ENCODE results near the gene RAB1B. TPM values are rescaled to one million over a fixed set of nuclear protein-coding genes. Genes with fewer than 3 reads are reported as not detected.
A peak's percentile ranks its signal among the peaks of the same experiment; 100 is the strongest.

RAB1B gene
- total RNA-seq, 2 donors from 2014 or later: 122 to 126 TPM

DNA sequence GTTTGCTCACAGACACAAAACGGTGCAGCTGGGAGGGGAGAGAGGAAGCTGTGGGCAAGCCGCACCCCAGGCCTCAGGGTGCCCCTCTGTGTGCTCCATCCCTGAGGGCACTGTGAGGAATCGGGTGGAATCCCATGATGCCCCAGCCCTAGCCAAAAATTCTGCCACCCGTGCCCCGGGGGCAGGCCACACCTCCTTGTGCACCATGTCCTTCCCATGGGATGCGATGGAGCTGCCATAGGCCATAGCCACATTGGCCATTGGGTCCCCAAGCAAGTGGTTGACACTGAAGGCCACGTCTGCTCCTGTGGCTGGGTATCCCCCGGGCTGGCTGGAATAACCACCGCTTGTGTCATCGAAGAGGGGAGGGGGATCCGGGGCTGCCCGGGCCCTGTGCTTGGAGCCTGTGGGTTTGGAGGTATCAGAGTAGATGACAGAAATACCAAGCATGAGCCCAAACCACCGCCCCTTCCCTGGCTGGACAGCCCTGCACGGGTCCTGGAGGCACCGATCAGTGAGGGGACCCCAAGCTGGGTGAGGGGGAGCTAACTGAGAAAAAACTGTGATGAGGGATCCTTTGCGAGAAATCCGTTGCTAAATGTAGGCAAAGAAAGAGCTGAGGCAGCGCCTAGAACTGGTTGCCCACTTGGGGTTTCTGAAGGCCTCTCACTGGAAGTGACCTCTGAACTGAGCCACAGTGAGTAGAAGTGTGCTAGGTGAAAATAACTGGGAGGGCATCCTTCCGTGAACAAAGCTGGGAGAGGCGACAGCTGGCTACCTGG, 19.6 kb downstream of the RAB1B start:
- Mint-ChIP-seq H3K9me3 (no peaks in the 10 kb centered on the region), H3K4me1 (peaks cover 6% of the 10 kb centered on the region), H3K27me3 (ENCODE audit: insufficient read depth) (peaks cover 33% of the 10 kb centered on the region), H3K36me3 (ENCODE audit: low read depth) (peaks cover 6% of the 10 kb centered on the region), H3K27ac (peak overlapping the region; percentile 88), H3K4me3 (peak overlapping the region; percentile 75)
- no peak for DNase-seq
- peaks cover 26% of the 10 kb centered on the region for H3K36me3 ChIP-seq (ENCODE audit: control insufficient read depth, insufficient read depth, low read length)
- no peaks in the 10 kb centered on the region for H3K4me1 ChIP-seq (ENCODE audit: control insufficient read depth, insufficient read depth, low read length)
- WGBS, 2 experiments (ENCODE audit: insufficient coverage in 1 of 2, insufficient read length in 1 of 2): 52 to 60% methylated on average over 13 to 20 of the region's 20 CpGs
- H3K27me3 ChIP-seq (ENCODE audit: control insufficient read depth, insufficient read depth, low read length, poor library complexity, severe bottlenecking): peaks cover 33% of the 10 kb centered on the region
- H3K9ac ChIP-seq (ENCODE audit: extremely low read depth, low read length, poor library complexity, severe bottlenecking): peak overlapping the region; percentile 91
- H3K27ac ChIP-seq (ENCODE audit: low read depth, low read length): peak overlapping the region; percentile 83
- peak overlapping the region; percentile 97 for H3K4me3 ChIP-seq (ENCODE audit: low read length)
- no peaks in the 10 kb centered on the region for H3K9me3 ChIP-seq (ENCODE audit: control insufficient read depth, low read length)
- TF ChIP-seq, protein P1, sequence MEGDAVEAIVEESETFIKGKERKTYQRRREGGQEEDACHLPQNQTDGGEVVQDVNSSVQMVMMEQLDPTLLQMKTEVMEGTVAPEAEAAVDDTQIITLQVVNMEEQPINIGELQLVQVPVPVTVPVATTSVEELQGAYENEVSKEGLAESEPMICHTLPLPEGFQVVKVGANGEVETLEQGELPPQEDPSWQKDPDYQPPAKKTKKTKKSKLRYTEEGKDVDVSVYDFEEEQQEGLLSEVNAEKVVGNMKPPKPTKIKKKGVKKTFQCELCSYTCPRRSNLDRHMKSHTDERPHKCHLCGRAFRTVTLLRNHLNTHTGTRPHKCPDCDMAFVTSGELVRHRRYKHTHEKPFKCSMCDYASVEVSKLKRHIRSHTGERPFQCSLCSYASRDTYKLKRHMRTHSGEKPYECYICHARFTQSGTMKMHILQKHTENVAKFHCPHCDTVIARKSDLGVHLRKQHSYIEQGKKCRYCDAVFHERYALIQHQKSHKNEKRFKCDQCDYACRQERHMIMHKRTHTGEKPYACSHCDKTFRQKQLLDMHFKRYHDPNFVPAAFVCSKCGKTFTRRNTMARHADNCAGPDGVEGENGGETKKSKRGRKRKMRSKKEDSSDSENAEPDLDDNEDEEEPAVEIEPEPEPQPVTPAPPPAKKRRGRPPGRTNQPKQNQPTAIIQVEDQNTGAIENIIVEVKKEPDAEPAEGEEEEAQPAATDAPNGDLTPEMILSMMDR (conservative IDR thresholded peaks at IDR 0.05): no peak

DNA sequence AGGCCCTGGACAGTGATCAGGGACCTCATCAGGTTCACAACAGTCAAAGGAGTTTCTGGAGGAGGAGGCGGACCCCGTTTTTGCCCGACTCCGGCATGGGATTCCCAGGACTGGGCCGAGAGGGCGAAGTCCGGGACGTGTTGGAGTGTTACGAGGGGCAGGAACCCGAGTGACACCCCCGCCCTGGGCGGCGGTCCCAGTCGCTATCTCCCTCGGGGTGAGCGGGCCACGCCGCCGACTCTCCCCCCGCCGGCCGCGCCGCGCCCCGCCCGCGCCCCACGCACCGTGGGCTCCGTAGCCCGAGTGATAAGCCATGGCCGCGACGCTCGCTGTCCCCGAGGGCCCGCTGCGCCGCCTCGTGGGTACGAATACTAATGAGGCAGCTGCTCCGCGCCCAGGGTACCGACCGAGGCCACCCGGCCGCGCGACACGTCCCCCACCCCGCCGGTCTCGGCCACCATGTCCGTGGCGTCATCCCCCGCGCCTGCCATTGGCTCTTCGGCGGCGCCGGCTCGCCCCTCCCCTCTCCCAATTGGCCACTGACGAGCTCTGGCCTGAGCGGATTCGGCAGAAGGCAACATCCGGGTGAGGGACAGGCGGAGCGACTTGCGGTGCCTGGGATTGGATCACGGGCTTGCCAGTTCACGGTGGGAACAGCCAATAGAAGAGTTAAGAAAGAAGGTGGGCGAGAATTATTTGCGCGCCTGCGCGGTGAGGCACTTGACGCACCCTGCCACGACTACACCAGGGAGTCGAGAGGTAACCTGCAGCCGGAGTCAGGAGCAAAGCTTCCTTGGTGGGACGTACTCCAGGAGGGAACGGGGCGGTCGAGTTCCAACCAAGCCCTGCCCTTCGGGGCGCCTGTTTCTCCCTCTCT, 20.5 kb downstream of the RAB1B start, which contains the start of gene YIF1A:
Gene YIF1A, minus strand, starts transcription at position 473 of the 877 bp plus-strand sequence. Its CDS starts 158 bp downstream, at position 315.
- H3K36me3 Mint-ChIP-seq (ENCODE audit: low read depth): peaks cover 6% of the 10 kb centered on the region
- 0% methylated on average over 39 to 87 of the region's 87 CpGs for WGBS, 2 experiments (ENCODE audit: insufficient coverage in 1 of 2, insufficient read length in 1 of 2)
- peak within 1 kb of the TSS; percentile 97 for H3K4me3 ChIP-seq (ENCODE audit: low read length)
- H3K4me1 Mint-ChIP-seq: peaks cover 6% of the 10 kb centered on the region
- peak within 1 kb of the TSS; percentile 91 for H3K9ac ChIP-seq (ENCODE audit: extremely low read depth, low read length, poor library complexity, severe bottlenecking)
- no peaks in the 10 kb centered on the region for H3K4me1 ChIP-seq (ENCODE audit: control insufficient read depth, insufficient read depth, low read length)
- TF ChIP-seq, protein P1 (conservative IDR thresholded peaks at IDR 0.05): peak; percentile 17
- peaks cover 26% of the 10 kb centered on the region for H3K36me3 ChIP-seq (ENCODE audit: control insufficient read depth, insufficient read depth, low read length)
- DNase-seq: peak; percentile 100
- H3K9me3 Mint-ChIP-seq: no peaks in the 10 kb centered on the region
- H3K27me3 Mint-ChIP-seq (ENCODE audit: insufficient read depth): peaks cover 41% of the 10 kb centered on the region
- H3K4me3 Mint-ChIP-seq: peak within 1 kb of the TSS; percentile 75
- peaks cover 41% of the 10 kb centered on the region for H3K27me3 ChIP-seq (ENCODE audit: control insufficient read depth, insufficient read depth, low read length, poor library complexity, severe bottlenecking)
- peak within 1 kb of the TSS; percentile 97 for H3K27ac Mint-ChIP-seq
- no peaks in the 10 kb centered on the region for H3K9me3 ChIP-seq (ENCODE audit: control insufficient read depth, low read length)
- peak within 1 kb of the TSS; percentile 90 for H3K27ac ChIP-seq (ENCODE audit: low read depth, low read length)

DNA sequence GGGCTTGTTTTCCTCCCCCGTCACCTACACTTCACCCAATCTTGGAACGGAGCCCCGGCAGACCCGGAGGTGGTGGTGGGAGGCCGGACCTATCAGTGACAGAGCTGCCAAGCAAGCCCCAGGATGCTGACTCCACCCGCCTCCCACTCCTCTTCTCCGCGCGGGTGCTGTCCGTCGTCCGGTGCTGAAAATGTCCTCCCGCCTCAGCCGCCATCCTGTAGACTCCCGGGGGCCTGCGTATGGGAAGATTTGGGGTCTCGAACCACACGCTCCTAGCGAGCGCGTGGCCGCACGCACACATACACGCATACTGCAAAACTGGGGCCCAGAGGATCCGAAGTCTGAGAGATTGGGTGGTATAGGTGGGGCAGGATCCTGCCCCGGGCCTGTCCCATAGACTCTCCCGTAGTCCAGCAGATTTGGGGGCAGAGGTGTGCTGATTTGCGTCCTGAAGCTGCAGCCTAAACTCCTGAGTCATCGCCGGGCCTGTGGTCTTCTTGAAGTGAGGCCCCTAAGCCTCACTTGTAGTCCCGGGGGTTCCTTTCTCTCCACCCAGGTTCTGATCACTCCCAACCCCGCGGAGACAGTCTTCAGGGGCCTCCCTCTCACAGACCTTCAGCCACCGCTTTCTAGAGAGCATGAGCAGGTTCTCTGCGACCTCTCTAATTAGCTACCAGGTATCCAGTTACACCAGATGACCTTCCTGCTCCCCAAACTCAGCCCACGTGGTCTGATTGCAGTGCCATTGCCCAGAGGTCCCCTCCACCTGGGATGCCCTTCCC, 21.3 kb downstream of the RAB1B start:
- peaks cover 2% of the 10 kb centered on the region for H3K36me3 Mint-ChIP-seq (ENCODE audit: low read depth)
- no peaks in the 10 kb centered on the region for H3K9me3 ChIP-seq (ENCODE audit: control insufficient read depth, low read length)
- H3K27me3 Mint-ChIP-seq (ENCODE audit: insufficient read depth): peaks cover 45% of the 10 kb centered on the region
- H3K27ac ChIP-seq (ENCODE audit: low read depth, low read length): peak overlapping the region; percentile 90
- peak; percentile 96 for DNase-seq
- H3K4me1 ChIP-seq (ENCODE audit: control insufficient read depth, insufficient read depth, low read length): no peaks in the 10 kb centered on the region
- H3K4me3 ChIP-seq (ENCODE audit: low read length): peak overlapping the region; percentile 97
- TF ChIP-seq, protein P1 (conservative IDR thresholded peaks at IDR 0.05): no peak
- H3K9me3 Mint-ChIP-seq: no peaks in the 10 kb centered on the region
- peak overlapping the region; percentile 75 for H3K4me3 Mint-ChIP-seq
- peaks cover 46% of the 10 kb centered on the region for H3K27me3 ChIP-seq (ENCODE audit: control insufficient read depth, insufficient read depth, low read length, poor library complexity, severe bottlenecking)
- peaks cover 19% of the 10 kb centered on the region for H3K36me3 ChIP-seq (ENCODE audit: control insufficient read depth, insufficient read depth, low read length)
- WGBS, 2 experiments (ENCODE audit: insufficient coverage in 1 of 2, insufficient read length in 1 of 2): 15 to 32% methylated on average over 13 to 36 of the region's 36 CpGs
- H3K4me1 Mint-ChIP-seq: peaks cover 6% of the 10 kb centered on the region
- peak overlapping the region; percentile 97 for H3K27ac Mint-ChIP-seq
- peak overlapping the region; percentile 91 for H3K9ac ChIP-seq (ENCODE audit: extremely low read depth, low read length, poor library complexity, severe bottlenecking)
